HG03439 (cell line): ENCODE data around the gene ADH1C.

Experiments
- ATAC-seq: cut with Tn5 transposase; IDR thresholded peaks from one replicate; pipeline ENCODE4 v1.9.1; 2021; ENCODE audit warnings: mild to moderate bottlenecking, moderate library complexity; ENCODE audit not compliant: unreplicated experiment

Gene ADH1C

DNA sequence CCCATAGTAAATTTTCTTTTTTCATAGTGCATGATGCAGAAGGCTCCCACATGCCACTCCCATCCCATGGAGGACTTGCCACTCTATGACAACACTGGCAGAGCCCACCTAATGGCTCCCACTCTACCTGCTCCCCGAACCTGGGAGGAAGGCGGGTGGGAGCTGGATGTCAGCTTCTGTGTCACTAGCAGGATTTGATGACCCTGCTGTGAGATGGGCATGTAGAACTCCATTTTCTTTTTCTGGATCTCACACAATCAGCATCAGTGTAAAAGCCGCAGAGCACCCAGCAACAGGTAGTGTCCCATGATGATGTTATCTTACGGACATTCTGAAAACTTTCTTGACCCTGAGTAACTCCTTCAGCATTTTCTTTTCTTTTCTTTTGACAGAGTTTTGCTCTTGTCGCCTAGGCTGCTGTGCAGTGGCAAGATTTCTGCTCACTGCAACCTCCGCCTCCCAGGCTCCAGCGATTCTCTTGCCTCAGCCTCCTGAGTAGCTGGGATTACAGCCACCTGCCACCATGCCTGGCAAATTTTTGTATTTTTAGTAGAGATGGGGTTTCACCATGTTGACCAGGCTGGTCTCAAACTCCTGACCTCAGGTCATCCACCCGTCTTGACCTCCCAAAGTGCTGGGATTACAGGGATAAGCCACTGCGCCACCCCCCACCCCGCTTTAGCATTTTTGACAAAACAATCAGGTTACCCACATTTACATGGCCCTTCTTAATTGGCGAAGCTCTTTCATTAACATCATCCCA is 46.7 kb downstream of the ADH1C start:
- no peak for ATAC-seq

DNA sequence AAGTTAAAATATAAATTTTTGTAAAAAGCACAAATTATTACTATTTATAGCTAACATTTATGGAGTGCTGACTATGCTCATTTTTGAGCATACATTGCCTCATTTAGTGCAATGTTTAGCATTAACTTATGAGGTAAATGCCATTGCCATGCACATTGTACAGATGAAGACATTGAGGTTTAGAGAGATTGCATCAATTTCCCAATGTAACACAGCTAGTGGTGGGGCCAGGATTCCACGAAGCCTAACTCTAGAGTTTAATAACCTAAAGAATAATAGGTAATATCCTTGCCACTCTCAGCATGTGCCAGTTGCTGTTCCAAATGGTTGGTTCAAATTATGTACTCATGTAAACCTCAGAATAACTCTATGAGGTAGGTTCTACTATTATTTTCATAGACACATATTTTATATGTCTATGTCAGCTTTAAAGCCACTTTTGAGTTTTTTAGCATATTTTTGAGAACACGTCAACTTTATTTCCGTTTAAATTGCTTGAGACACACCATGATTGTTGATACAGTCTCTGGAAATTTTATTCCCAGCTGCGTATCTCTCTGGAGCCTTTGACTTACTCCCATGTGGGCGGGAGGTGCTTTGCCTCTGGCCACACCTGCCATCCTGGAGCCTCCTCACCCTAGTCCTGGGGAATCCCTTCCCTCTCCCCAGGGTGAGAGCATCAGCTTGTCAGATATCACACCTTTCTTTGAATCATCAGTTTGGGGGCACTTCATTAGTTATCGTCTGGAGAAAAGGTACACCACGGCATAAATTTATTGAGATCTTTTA is 51.0 kb downstream of the ADH1C start:
- ATAC-seq: no peak

DNA sequence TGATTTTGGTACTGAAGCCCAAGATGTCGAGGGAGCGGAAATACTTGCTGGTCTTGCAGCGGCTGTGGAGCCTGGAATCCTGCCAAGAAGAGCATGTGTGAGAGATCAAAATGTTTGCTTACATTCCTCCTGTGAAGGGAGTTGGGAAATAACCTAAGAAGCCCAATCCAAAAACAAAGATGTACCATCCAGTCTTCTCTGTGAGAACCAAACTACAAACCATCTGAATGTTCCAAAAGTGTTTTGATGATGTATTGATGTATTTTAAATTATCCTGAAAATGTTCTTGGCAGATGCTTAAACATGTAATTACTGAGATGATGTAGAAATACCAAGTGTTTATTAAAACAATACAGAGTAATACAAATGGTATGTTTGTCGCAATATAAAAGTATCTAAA is 51.6 kb downstream of the ADH1C start:
- ATAC-seq: no peak

DNA sequence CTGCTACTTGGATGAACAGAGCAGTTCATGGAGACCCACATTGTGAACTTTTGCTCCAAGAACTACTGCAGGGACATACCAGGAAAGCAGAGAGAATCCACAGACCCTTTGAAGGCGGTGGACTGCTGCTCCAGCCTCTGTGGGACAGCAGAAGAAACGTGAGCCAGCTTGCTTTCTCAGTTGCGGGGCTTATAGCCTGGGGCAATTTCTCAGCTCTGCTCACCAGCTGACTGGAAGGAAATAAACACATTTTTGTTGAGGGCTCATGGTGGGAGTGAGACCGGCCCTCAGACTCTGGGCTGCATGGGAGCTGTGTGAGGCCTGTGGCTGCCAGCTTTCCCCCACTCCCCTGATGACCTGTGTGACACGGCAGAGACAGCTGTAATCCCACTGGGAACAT is 59.2 kb downstream of the ADH1C start:
- no peak for ATAC-seq

DNA sequence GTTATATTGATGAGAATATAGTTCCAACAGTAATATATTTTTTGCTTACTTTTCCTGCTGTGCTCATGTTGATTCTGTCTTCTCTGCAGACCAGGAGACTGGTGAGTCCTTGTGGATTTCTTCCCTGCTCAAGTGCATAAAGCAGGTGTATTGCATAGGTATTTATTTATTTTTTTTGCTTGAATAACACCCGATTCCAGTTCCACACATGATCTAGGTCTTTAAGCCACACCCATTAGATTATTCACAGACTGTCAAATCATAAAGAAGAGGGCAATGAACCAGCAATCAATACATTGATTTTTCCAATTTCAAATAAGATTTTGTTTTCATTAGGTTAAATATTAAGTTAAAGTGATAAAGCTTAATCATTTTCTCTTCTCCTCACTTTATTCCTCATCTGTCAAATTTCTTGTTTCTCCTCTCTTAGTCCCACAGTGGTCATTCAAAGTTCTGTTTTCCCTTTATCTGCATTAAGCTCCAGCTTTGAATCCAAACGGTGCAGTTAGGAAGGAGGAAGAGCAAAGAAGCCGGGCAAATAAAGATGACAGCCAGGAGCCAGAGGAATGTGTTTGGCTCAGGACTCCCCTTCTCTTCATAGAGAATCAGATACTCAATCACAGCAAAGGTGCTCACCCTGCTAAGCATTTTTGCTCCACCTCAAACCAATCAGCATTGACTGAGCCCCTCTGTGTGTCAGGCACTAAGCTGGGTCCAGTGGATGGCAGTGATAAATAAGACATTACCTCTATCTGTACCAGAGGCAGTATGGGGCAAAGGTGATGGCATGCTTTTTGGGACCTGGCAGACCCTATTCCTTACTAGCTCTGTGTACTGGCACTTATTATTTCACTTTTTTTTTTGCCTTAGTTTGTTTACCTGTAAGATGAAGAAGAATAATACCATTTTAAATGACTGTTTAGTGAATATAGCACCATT is 61.4 kb downstream of the ADH1C start, which contains the start of gene ADH1A:
TSS of gene ADH1A (minus strand) at position 138 of the 939 bp plus-strand sequence. CDS start at position 67, 71 bp downstream.
- no peak for ATAC-seq
